22Rv1 (cell line): Measurements from ENCODE around the gene SOSTDC1.

ENCODE experiments used
- H3K27ac ChIP-seq: fragments of 450-650 bp; 2 replicates; pipeline ENCODE4 v1.5.1; 2017
- ZFX ChIP-seq: fragments of 450-650 bp; IDR thresholded peaks from 2 replicates; pipeline ENCODE4 v1.6.1; 2017; ENCODE audit warnings: antibody characterized with exemption, borderline replicate concordance
- TF ChIP-seq, protein P1 (sequence below): fragments of 450-650 bp; IDR thresholded peaks from 2 replicates; pipeline ENCODE4 v1.5.1; 2017; ENCODE audit warnings: mild to moderate bottlenecking

Gene SOSTDC1

DNA sequence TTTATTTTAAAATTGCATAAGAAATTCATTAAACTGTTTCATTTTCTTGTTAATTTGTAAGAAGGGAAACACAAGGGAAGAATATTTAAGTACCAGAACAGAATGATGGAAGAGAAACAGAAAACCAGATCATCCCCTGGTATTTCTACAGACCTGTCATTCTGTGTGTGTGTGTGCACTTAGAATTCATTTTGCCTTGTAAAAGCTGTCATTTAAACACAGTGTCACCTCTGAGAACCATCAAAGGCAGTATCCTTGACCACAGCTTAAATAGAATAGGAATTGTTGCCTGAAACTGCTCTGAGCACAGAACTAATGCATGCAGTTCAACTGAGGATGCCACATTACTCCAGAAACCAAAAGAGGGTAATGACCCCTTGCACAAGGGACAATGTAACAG, 37.4 kb downstream of the SOSTDC1 start:
- H3K27ac ChIP-seq: no peak overlapping the region
- TF ChIP-seq, protein P1, sequence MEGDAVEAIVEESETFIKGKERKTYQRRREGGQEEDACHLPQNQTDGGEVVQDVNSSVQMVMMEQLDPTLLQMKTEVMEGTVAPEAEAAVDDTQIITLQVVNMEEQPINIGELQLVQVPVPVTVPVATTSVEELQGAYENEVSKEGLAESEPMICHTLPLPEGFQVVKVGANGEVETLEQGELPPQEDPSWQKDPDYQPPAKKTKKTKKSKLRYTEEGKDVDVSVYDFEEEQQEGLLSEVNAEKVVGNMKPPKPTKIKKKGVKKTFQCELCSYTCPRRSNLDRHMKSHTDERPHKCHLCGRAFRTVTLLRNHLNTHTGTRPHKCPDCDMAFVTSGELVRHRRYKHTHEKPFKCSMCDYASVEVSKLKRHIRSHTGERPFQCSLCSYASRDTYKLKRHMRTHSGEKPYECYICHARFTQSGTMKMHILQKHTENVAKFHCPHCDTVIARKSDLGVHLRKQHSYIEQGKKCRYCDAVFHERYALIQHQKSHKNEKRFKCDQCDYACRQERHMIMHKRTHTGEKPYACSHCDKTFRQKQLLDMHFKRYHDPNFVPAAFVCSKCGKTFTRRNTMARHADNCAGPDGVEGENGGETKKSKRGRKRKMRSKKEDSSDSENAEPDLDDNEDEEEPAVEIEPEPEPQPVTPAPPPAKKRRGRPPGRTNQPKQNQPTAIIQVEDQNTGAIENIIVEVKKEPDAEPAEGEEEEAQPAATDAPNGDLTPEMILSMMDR: no peak
- TF ChIP-seq ZFX: no peak

DNA sequence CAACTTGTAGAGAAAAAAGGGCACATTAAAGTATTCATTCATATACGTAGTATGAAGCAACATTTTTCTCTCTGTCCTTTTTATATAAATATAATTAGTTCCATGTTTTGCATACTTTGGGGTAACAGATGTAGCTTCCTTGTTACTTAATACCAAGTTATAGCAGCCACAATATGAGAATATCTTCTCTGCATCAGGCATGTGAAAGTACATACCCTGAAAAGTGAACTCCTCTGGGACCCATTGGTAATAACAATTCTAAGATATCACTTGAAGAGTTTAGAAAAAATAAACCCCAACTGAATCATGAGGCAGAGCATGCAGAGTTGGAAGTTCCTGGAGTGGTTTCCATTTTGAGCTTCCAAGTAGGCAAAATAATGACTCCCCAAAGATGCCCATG, 41.8 kb downstream of the SOSTDC1 start:
- no peak overlapping the region for H3K27ac ChIP-seq
- TF ChIP-seq, protein P1: no peak
- TF ChIP-seq ZFX: no peak

DNA sequence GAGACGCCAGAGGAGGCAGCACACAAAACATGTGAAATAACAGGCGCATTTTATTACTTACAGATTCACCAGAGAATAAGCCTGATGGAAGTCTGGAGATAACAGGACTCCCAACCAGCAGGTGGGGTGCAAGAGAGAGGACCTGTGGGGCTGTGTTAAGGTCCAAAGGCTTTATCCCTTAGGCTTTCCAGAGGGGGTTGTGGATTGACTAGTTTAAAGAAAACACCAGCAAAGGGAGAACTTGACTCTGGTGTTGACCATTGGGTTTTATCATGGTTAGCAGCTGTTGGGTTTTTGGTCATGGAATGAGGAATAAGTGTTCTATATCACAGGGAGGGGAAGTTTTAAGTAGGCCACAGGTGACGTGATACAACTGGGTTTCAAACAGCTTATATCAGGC, 42.6 kb downstream of the SOSTDC1 start:
- no peak overlapping the region for H3K27ac ChIP-seq
- TF ChIP-seq, protein P1: no peak
- no peak for TF ChIP-seq ZFX

DNA sequence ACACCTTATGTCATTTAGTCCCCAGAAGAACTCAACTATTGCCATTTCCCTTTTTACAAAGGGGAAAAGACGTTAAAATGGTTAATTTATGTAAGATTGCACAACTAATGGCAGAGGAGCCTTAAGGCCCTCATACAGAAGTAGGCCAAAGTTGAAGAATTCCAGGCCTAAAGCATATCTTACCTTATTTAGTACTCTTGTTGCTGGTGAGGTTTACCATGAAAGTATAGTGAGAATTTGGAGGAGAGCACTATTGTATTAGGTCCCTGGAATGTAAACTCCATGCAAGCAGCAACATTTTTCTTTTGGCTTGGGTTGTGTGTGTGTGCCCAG, 43.5 kb downstream of the SOSTDC1 start:
- H3K27ac ChIP-seq: peak overlapping the region; percentile 72
- no peak for TF ChIP-seq ZFX
- TF ChIP-seq, protein P1: no peak

DNA sequence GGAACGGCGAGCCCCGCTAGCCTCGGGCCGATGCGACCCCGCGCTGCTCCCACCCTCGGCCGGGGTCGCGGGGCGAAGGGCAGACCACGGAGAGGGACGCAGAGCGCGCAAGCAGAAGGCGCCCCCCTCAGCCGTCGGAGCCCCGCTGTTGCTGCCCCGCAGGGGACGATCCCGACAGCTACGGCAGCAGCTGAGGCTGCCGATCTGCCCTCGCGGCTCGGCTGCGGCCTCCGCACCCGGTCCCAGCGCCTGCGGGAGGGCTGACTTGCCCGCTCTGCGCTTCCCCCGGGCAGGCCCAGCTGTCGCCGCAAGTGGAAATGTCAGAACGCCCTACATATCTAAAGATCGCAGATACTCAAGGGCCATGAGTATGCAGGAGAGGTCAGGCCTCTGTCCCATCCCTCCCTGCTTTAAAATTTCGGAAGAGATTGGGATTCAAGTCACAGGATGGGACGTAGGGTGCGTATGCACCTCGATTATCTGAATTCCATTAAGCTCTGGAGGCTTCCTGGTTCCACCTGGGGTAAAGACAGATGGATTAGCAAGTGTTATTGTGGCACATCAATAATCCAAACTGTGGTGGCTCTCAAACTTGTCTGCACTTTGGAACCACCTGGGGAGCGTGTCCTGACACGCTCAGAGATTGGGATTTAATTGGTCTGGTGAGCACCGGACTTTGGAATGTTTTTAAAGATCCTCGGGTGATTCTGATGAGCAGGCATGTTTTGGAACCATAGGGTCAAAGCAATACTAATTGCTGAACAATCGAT, 44.0 kb downstream of the SOSTDC1 start, which contains the start of gene CRPPA:
TSS of gene CRPPA (minus strand) at position 206 of the 770 bp plus-strand sequence. CDS start 216 bp downstream, outside the sequence.
- TF ChIP-seq ZFX: no peak
- TF ChIP-seq, protein P1: no peak; the same call in 1 of the 2 replicates
- peak within 1 kb of the TSS; percentile 72 for H3K27ac ChIP-seq

DNA sequence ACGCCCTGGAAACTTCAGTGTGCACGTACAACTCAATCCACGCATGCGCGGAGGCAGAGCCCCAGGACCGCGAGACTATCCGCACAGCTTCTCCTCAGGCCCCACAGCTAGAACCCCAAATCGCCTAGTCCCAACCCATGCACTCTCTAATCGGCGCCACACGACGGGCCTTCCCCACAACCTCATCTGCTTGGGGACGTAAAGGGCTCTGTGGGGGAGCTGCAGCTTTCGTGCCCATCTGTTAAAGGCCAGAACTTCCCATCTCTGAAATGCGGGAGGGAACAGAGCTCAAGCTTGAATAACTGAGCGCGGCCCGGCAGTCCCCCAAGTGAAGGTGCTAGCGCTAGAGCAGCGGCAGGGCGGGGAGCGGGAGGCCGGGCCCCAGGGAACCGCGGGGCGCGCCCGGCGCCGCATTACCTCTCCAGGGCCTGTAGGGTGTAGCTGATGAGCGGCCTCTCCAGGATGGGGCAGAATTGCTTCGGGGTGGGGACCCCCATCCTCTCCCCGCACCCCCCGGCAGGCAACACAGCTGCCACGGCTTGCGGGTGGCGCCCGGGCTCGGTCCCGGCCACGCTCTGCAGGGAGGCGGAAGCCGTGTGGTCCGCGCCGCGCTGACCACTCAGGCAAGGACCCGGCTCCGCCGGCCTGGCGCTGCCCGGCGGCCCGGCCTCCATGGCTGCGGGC, 44.7 kb downstream of the SOSTDC1 start:
- H3K27ac ChIP-seq: peak overlapping the region; percentile 72
- TF ChIP-seq, protein P1: peak; percentile 26
- TF ChIP-seq ZFX: no peak

DNA sequence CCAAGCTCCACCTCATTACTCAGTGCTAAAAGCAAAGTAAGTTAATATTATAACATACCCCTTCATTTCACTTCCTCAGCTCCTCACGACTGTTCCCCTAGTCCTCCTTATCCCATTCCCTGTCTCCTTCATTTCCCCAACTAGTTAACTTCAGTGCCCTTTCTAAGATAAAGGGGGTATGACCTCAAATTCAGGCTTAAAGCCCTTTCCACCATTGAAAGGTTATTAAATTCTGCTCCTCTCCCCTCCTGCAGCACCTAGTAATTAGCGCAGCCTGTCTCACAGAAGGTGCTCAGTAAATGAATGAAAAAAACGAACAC, 45.2 kb downstream of the SOSTDC1 start:
- H3K27ac ChIP-seq: peak overlapping the region; percentile 72
- TF ChIP-seq ZFX: no peak
